A673 (cell line): Measurements from ENCODE around the gene AP2A1. TPM values are rescaled to one million over a fixed set of nuclear protein-coding genes. Genes with fewer than 3 reads are reported as not detected.

ENCODE experiments used
- BruUV-seq: library from RNA; stranded (reverse); fragments of 400-500 nt; replicated peaks from 2 replicates; lab custom pipeline; 2021; lab: Mats Ljungman, UMichigan
- CTCF ChIA-PET: fragments of 300-600 bp; sonication (Branson Sonifier 250); formaldehyde crosslinking; loops from one replicate; lab custom pipeline; 2022; ENCODE audit warnings: antibody characterized with exemption; lab: Charles Lee
- POLR2A ChIA-PET: fragments of 300-600 bp; sonication (Branson Sonifier 250); formaldehyde crosslinking; loops from one replicate; lab custom pipeline; 2022; ENCODE audit warnings: antibody characterized with exemption; ENCODE audit not compliant: low non-redundant PET; lab: Charles Lee
- DNase-seq: peaks from one replicate; pipeline ENCODE4 v3.0.0-alpha.2; 2015; ENCODE audit warnings: low spot score
- H3K27ac ChIP-seq: fragments of 200-600 bp; sonication (generic); 2 replicates; pipeline ENCODE4 v1.5.1; 2016; ENCODE audit warnings: mixed run types, low read depth, mild to moderate bottlenecking, mixed read lengths, antibody characterized with exemption, low read length; ENCODE audit not compliant: poor library complexity, severe bottlenecking
- H3K27me3 ChIP-seq: fragments of 200-600 bp; sonication (generic); replicated peaks from 2 replicates; pipeline ENCODE4 v1.6.1; 2017; ENCODE audit warnings: mixed run types, low read depth, mild to moderate bottlenecking, mixed read lengths, antibody characterized with exemption, low read length; ENCODE audit not compliant: insufficient read depth, poor library complexity
- H3K36me3 ChIP-seq: fragments of 200-600 bp; sonication (generic); 2 replicates; pipeline ENCODE4 v1.6.1; 2016; ENCODE audit warnings: mixed run types, mild to moderate bottlenecking, mixed read lengths, antibody characterized with exemption, low read length; ENCODE audit not compliant: insufficient read depth, poor library complexity, severe bottlenecking
- H3K4me1 ChIP-seq: fragments of 200-600 bp; sonication (generic); 2 replicates; pipeline ENCODE4 v1.6.1; 2017; ENCODE audit warnings: mixed run types, mild to moderate bottlenecking, mixed read lengths, antibody characterized with exemption, low read length; ENCODE audit not compliant: insufficient read depth, poor library complexity, severe bottlenecking
- H3K4me3 ChIP-seq: fragments of 200-600 bp; sonication (generic); 2 replicates; pipeline ENCODE4 v1.5.1; 2016; ENCODE audit warnings: low read depth, mixed run types, mild to moderate bottlenecking, mixed read lengths, low read length; ENCODE audit not compliant: poor library complexity, severe bottlenecking
- H3K9me3 ChIP-seq: fragments of 200-600 bp; sonication (generic); 2 replicates; pipeline ENCODE4 v1.6.1; 2016; ENCODE audit warnings: mixed run types, low read depth, mild to moderate bottlenecking, mixed read lengths, antibody characterized with exemption, low read length; ENCODE audit not compliant: poor library complexity, severe bottlenecking
- CTCF ChIP-seq: fragments of 300-800, 200-600 bp; sonication (generic); conservative IDR thresholded peaks from 2 replicates; pipeline ENCODE4 v1.5.1; 2017; ENCODE audit warnings: low read depth, mild to moderate bottlenecking, antibody characterized with exemption, low read length, moderate library complexity, mixed read lengths
- EZH2 ChIP-seq: fragments of 200-600 bp; sonication (generic); IDR thresholded peaks from 2 replicates; pipeline ENCODE4 v1.6.1; 2017; ENCODE audit warnings: borderline replicate concordance, low read depth, mild to moderate bottlenecking, mixed read lengths, antibody characterized with exemption, low read length; ENCODE audit not compliant: poor library complexity, severe bottlenecking
- intact Hi-C: fragments of 100-400 bp; cut with micrococcal nuclease; formaldehyde crosslinking; loops from one replicate; pipeline ENCODE4 v1.10.0; 2022; ENCODE audit not compliant: unreplicated experiment
- total RNA-seq: library from RNA; stranded (reverse); gene quantifications from 2 replicates; pipeline ENCODE4 v1.2.3, GENCODE V29; 2021

AP2A1 gene
- total RNA-seq, 1 experiment from 2014 or later: 80.1 TPM

- no TSS peak for BruUV-seq
- DNase-seq: no peak
- TF ChIP-seq EZH2 (no peak), CTCF (no peak)
- intact Hi-C loops: no loop called here
- no peaks in the 10 kb centered on the region for H3K27me3 ChIP-seq
- ChIA-PET POLR2A (no interaction called here), CTCF (no interaction called here)
- H3K27ac ChIP-seq: no peak overlapping the region
- no peaks in the 10 kb centered on the region for H3K9me3 ChIP-seq
- no peaks in the 10 kb centered on the region for H3K4me1 ChIP-seq
- H3K36me3 ChIP-seq: no peaks in the 10 kb centered on the region
- no peak overlapping the region for H3K4me3 ChIP-seq
These were observed 8.5 kb upstream of the AP2A1 start for GRCh38 chr19:49758292-49758691.

GRCh38 chr19:49761249-49761624 lies 5.6 kb upstream of the AP2A1 start:
- Histone ChIP-seq H3K9me3 (no peaks in the 10 kb centered on the region), H3K4me1 (peaks cover 8% of the 10 kb centered on the region), H3K36me3 (no peaks in the 10 kb centered on the region), H3K27ac (no peak overlapping the region), H3K27me3 (no peaks in the 10 kb centered on the region), H3K4me3 (no peak overlapping the region)
- CTCF ChIA-PET: interaction anchor here (0.5 to 0.9 kb wide), 2 partner anchors 15 to 223 kb away, joined by 3 read pairs; no protein-coding TSS in a partner anchor
- no TSS peak for BruUV-seq
- POLR2A ChIA-PET: interaction anchor here (0.6 kb wide), 1 partner anchor 168 kb away, joined by 7 read pairs; the partner anchor contains the start of gene NUP62
- intact Hi-C loops: loop anchor here (10.0 kb wide), 1 partner anchor 164 kb away; the partner anchor contains the start of genes ATF5 and NUP62
- no peak for DNase-seq
- TF ChIP-seq EZH2 (no peak), CTCF (no peak)

GRCh38 chr19:49761625-49762311 lies 5.0 kb upstream of the AP2A1 start:
- POLR2A ChIA-PET: interaction anchor here (0.6 kb wide), 1 partner anchor 168 kb away, joined by 7 read pairs; the partner anchor contains the start of gene NUP62
- Histone ChIP-seq H3K36me3 (no peaks in the 10 kb centered on the region), H3K9me3 (no peaks in the 10 kb centered on the region), H3K27me3 (no peaks in the 10 kb centered on the region), H3K4me3 (no peak overlapping the region), H3K4me1 (peaks cover 8% of the 10 kb centered on the region), H3K27ac (no peak overlapping the region)
- DNase-seq: no peak
- TF ChIP-seq CTCF: no peak
- TF ChIP-seq EZH2: no peak
- CTCF ChIA-PET: interaction anchor here (0.5 kb wide), 1 partner anchor 224 kb away, joined by 3 read pairs; no protein-coding TSS in a partner anchor
- no TSS peak for BruUV-seq
- intact Hi-C loops: loop anchor here (10.0 kb wide), 1 partner anchor 163 kb away; the partner anchor contains the start of genes ATF5 and NUP62
